Measurements from ENCODE around the gene STRADB.
"Not testable (repeated sequence)": the region's sequence is repeated elsewhere in the genome, so short reads cannot be mapped to it uniquely, and the experiment has no call there.

Gene STRADB

GRCh38 chr2:201470821-201471731 lies 19.5 kb downstream of the STRADB start:
- no peak for DNase-seq

DNA sequence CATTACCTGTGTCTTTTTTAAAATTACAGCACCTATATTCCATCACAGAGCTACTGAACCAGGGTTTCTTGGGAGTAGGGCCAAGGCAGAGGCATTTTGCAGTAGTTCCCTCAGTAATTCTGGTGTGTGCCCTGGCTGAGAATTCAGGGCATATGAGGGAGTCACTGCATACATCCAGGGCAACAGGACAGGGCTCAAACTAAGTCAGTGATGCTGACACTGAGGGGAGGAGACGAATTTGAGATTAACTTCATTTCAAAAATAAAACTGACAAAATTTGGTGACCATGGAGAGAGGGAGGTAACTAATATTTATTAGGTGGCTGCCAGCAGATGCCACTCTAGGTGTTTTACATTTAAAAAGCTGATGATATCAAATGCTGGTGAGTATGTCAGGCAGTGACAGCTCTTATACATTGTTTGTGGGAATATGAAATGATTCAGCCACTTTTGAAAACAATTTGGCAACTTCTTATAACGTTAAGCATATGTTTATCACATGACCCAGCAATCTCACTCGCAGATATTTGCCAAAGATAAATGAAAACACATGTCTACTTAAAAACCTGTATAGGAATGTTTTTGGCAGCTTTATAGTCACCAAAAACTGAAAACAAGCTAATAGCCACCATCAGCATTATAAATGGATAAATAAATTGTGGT lies 20.3 kb downstream of the STRADB start:
- no peak for DNase-seq

DNA sequence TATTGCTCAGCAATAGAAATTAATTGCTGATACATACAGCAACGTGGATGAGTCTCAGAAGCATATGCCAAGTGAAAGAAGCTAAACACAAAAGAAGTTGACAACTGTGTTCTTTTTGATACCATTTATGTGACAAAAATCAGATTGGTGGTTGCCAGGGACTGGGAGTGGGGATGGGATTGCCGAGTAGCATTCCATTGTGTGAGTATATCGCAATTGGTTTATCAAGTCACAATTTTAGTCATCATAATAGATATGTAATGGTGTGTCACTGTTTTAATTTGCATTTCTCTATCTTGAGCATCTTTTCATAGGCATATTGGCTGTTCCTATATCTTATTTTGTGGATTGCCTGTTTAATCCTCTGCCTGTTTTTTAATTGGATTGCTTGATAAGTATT lies 20.9 kb downstream of the STRADB start:
- DNase-seq, result no peak

- no peak for DNase-seq
These were observed 31.0 kb downstream of the STRADB start for GRCh38 chr2:201482543-201482942.

GRCh38 chr2:201483342-201483741 lies 31.8 kb downstream of the STRADB start:
- DNase-seq, result no peak

GRCh38 chr2:201483758-201484157 lies 32.2 kb downstream of the STRADB start:
- not testable (repeated sequence) for DNase-seq

GRCh38 chr2:201484805-201485204 lies 33.3 kb downstream of the STRADB start:
- no peak for DNase-seq

GRCh38 chr2:201490291-201490690 lies 38.8 kb downstream of the STRADB start:
- DNase-seq, result no peak

DNA sequence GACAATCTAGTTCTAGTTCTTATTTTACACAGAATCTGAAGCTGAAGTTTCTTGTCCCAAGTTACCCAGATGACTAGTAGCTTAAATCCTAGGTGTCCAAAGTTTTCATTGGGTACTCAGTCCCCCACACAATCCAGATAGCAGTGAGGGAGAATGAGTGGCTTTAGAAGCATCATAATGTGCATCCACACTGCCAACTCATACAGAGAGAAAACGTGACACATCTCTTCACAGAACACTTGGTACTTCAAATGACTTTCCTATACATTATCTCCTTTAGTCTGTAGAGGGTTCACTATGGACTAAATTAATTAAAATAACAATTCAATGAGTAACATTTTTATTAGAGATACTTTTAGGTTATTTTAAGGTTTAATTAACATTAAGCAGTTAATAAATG lies 45.2 kb downstream of the STRADB start:
- DNase-seq, result no peak

- no peak for DNase-seq
These were observed 49.0 kb downstream of the STRADB start for GRCh38 chr2:201500534-201500933.

DNA sequence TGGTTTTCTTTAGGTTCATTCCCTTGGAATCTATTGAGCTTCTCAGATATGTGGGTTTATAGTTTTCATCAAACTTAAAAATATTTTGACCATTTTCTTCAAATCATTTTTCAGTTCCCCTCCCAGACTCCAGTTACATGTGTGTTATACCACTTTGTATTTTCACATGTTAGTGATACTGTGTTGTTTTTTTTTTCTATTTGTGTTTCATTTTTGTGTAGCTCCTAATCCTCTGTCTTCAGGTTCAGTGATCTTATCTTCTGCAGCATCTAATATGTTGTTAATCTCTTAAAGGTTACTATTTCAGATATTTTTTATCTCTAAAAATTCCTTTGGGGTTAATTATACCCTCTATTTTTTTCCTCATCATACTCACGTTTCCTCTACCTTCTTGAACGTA lies 51.2 kb downstream of the STRADB start:
- DNase-seq, result no peak

DNA sequence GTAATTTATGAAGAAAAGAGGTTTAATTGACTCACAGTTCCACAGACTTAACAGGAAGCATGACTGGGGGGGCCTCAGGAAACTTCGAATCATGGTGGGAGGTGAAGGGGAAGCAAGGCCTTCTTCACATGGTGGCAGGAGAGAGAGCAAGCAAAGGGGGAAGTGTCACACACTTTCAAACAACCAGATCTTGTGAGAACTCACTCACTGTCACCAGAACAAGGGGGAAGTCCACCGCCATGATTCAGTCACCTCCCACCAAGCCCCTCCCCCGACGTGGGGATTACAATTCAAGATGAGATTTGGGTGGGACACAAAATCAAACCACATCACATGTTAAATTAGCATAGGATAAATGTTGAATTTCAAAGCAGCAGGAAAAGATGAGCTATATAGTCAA lies 56.2 kb downstream of the STRADB start:
- no peak for DNase-seq

- no peak for DNase-seq
These were observed 61.7 kb downstream of the STRADB start for GRCh38 chr2:201513271-201513670.

GRCh38 chr2:201515573-201516246 lies 64.2 kb downstream of the STRADB start:
- no peak for DNase-seq

DNA sequence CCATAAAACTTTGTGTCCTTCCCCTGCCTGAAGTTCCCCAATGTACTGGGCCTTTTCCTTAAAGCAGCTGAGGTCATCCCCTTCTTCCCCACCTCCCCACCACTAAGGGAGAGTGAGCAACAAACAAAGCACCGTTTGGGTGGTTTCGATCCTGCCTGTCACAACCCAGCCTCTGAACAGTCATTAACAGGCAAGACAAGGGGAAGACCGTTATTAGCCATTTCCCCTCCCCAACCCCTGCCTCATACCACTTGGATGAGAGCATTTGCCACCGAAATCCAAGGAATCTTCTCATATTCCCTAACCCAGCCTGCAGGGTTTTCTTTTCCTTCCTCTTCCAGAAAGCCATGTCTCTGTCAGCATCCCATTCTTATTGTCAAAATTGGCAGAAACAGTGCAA lies 65.6 kb downstream of the STRADB start:
- DNase-seq, result no peak

- no peak for DNase-seq
These were observed 68.7 kb downstream of the STRADB start for GRCh38 chr2:201520201-201520600.

DNA sequence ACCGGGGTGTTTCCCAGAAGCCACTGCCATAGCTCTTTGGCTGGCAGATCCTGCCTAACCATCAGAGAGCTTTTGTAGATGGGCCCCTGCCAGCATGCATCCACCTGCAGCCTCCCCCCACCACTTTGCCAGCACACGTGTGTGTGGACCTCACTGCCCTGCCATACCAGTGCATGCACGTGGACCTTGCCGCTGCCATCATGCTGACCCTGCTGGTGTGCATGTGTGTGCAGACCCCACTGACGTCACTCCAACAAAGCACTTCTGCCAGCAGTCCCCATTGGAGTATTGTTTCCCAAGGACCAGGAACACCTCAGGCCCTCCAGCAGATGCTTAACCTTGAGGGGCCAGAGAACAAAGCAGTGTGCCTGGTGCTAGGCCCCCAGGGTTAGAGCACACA lies 71.4 kb downstream of the STRADB start:
- no peak for DNase-seq

- DNase-seq, result no peak
These were observed 72.0 kb downstream of the STRADB start for GRCh38 chr2:201523506-201523905.

All from activated gamma-delta T cell (primary cell).